MM.1S (cell line): Measurements from ENCODE around the gene PRKG1.

Source experiments
- EZH2 ChIP-seq: fragments of 300-600 bp; sonication (generic); optimal IDR thresholded peaks from 2 replicates; pipeline ENCODE3; 2017; ENCODE audit warnings: low read depth, mild to moderate bottlenecking, antibody characterized with exemption, low read length, mixed read lengths
- TF ChIP-seq, protein P1 (sequence below): fragments of 300-600 bp; sonication (generic); IDR thresholded peaks from 2 replicates; pipeline ENCODE4 v1.5.1; 2016; ENCODE audit warnings: antibody characterized with exemption, low read length, mixed read lengths

DNA sequence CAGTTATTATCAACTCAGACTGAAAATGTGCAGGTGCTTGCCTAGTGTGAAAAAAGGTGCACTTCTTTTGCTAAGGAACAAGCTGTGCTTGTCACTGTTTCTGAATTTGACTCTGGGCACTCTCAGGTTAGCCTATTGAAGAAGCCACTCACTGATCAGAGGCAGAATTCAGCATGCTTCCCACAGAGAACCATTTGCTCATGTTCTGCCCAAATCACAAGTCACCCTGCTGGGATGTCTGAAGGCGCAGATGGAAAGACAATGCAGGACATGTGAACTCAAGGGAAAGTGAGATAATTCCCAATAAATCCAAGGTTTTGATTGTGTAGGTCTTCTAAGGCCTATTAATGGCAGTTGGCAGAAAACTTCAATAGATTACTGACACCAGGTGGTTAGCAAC lies 672.9 kb downstream of the PRKG1 start:
- TF ChIP-seq, protein P1, sequence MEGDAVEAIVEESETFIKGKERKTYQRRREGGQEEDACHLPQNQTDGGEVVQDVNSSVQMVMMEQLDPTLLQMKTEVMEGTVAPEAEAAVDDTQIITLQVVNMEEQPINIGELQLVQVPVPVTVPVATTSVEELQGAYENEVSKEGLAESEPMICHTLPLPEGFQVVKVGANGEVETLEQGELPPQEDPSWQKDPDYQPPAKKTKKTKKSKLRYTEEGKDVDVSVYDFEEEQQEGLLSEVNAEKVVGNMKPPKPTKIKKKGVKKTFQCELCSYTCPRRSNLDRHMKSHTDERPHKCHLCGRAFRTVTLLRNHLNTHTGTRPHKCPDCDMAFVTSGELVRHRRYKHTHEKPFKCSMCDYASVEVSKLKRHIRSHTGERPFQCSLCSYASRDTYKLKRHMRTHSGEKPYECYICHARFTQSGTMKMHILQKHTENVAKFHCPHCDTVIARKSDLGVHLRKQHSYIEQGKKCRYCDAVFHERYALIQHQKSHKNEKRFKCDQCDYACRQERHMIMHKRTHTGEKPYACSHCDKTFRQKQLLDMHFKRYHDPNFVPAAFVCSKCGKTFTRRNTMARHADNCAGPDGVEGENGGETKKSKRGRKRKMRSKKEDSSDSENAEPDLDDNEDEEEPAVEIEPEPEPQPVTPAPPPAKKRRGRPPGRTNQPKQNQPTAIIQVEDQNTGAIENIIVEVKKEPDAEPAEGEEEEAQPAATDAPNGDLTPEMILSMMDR: no peak
- no peak for TF ChIP-seq EZH2
